HuH-7.5 (cell line): ENCODE results near the gene KCNC4.

Experiments
- DNase-seq: peaks from one replicate; pipeline ENCODE4 v3.0.0; 2011; ENCODE audit warnings: low spot score

Gene KCNC4

GRCh38 chr1:110209715-110210603 is at the start of gene KCNC4:
Gene KCNC4 (plus strand): TSS chr1:110210314. CDS start chr1:110211500, 1,186 bp downstream.
- peak; percentile 90 for DNase-seq

GRCh38 chr1:110160538-110161100 is 49.5 kb upstream of the KCNC4 start:
- DNase-seq: no peak

GRCh38 chr1:110161165-110161564 is 48.9 kb upstream of the KCNC4 start:
- no peak for DNase-seq

GRCh38 chr1:110161849-110162248 is 48.3 kb upstream of the KCNC4 start:
- DNase-seq: no peak

- DNase-seq: no peak
These were observed 46.5 kb upstream of the KCNC4 start for GRCh38 chr1:110163591-110163990.

- peak; percentile 33 for DNase-seq
These were observed 45.3 kb upstream of the KCNC4 start for GRCh38 chr1:110164725-110165350.

- no peak for DNase-seq
These were observed 44.3 kb upstream of the KCNC4 start for GRCh38 chr1:110165761-110166231.

GRCh38 chr1:110166861-110167260 is 43.3 kb upstream of the KCNC4 start:
- no peak for DNase-seq

GRCh38 chr1:110170766-110171733 is 39.1 kb upstream of the KCNC4 start:
- DNase-seq: no peak

GRCh38 chr1:110172001-110172400 is 38.1 kb upstream of the KCNC4 start:
- no peak for DNase-seq

- DNase-seq: no peak
These were observed 36.5 kb upstream of the KCNC4 start for GRCh38 chr1:110173466-110174105.

- DNase-seq: no peak
These were observed 35.2 kb upstream of the KCNC4 start for GRCh38 chr1:110174961-110175360.

GRCh38 chr1:110176299-110176956 is 33.7 kb upstream of the KCNC4 start:
- DNase-seq: no peak

GRCh38 chr1:110177775-110178174 is 32.3 kb upstream of the KCNC4 start:
- DNase-seq: no peak

GRCh38 chr1:110183642-110184167 is 26.4 kb upstream of the KCNC4 start:
- no peak for DNase-seq

GRCh38 chr1:110184446-110184845 is 25.7 kb upstream of the KCNC4 start:
- DNase-seq: no peak

GRCh38 chr1:110185181-110185580 is 24.9 kb upstream of the KCNC4 start:
- no peak for DNase-seq

GRCh38 chr1:110186558-110186957 is 23.6 kb upstream of the KCNC4 start:
- no peak for DNase-seq

GRCh38 chr1:110187139-110187890 is 22.8 kb upstream of the KCNC4 start:
- DNase-seq: no peak
